ENCODE data around the gene NT5DC3. TPM values are rescaled to one million over a fixed set of nuclear protein-coding genes. Genes with fewer than 3 reads are reported as not detected.
"Not testable (repeated sequence)": the region's sequence is repeated elsewhere in the genome, so short reads cannot be mapped to it uniquely, and the experiment has no call there.

NT5DC3 gene
- total RNA-seq, 2 experiments from 2014 or later: 9.6 TPM

- H3K4me3 Mint-ChIP-seq: peak overlapping the region; percentile 88
- H3K27me3 Mint-ChIP-seq: peaks cover 4% of the 10 kb centered on the region
- H3K4me1 Mint-ChIP-seq: peaks cover 13% of the 10 kb centered on the region
- no peaks in the 10 kb centered on the region for H3K9me3 Mint-ChIP-seq
- H3K27ac Mint-ChIP-seq: peak overlapping the region; percentile 76
- H3K36me3 Mint-ChIP-seq: peaks cover 7% of the 10 kb centered on the region
- DNase-seq: peak; percentile 62
Observed at GRCh38 chr12:103841690-103842584, 903 bp upstream of the NT5DC3 start.

DNA sequence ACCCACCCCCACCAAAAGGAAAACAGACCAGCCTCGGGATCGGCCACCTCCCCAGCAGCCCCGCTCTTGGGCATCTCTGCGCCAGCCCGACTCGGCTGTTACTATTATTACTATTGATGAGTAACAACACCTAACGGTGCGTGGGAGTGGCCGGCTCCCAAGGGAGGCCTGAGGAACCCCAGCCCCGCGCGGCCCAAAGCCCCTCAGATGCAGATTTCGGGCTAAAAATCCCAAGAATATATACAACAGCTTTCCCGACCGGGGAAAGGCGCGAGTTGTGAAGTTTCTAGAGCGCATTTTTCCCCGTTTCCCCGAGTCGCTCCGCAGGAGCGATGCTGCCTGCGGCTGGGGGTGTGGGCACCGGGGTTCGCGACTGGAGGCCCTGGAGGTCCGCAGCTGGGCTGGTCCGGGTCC, 565 bp downstream of the NT5DC3 start:
- Mint-ChIP-seq H3K27ac (peak overlapping the region; percentile 80), H3K27me3 (peaks cover 4% of the 10 kb centered on the region), H3K4me1 (peaks cover 13% of the 10 kb centered on the region), H3K9me3 (no peaks in the 10 kb centered on the region), H3K36me3 (peaks cover 9% of the 10 kb centered on the region), H3K4me3 (peak overlapping the region; percentile 88)
- DNase-seq: peak; percentile 52

- Mint-ChIP-seq H3K9me3 (no peaks in the 10 kb centered on the region), H3K4me3 (peak overlapping the region; percentile 88), H3K36me3 (peaks cover 9% of the 10 kb centered on the region), H3K27ac (peak overlapping the region; percentile 31), H3K4me1 (peaks cover 16% of the 10 kb centered on the region), H3K27me3 (peaks cover 4% of the 10 kb centered on the region)
- no peak for DNase-seq
Observed at GRCh38 chr12:103839609-103840461, 1.2 kb downstream of the NT5DC3 start.

DNA sequence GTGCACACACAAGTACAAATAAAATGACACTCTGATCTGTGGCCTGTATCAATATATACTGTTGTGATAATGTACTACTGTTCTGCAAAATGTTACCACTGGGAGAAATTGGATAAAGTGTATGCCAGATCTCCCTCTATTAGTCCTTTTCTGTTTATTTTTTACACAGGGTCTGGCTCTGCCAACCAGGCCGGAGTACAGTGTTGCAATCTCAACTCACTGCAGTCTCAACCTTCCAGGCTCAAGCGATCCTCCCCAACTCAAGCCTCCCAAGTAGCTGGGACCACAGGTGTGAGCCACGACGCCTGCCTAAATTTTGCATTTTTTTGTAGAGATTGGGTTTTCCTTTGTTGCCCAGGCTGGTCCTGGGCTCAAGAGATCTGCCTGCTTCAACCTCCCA, 1.9 kb downstream of the NT5DC3 start:
- peaks cover 17% of the 10 kb centered on the region for H3K4me1 Mint-ChIP-seq
- H3K36me3 Mint-ChIP-seq: peaks cover 9% of the 10 kb centered on the region
- no peak overlapping the region for H3K4me3 Mint-ChIP-seq
- no peak for DNase-seq
- no peaks in the 10 kb centered on the region for H3K9me3 Mint-ChIP-seq
- no peak overlapping the region for H3K27ac Mint-ChIP-seq
- peaks cover 3% of the 10 kb centered on the region for H3K27me3 Mint-ChIP-seq

- Mint-ChIP-seq H3K4me1 (peaks cover 17% of the 10 kb centered on the region), H3K9me3 (no peaks in the 10 kb centered on the region)
Observed at GRCh38 chr12:103838254-103838914, 2.6 kb downstream of the NT5DC3 start.

DNA sequence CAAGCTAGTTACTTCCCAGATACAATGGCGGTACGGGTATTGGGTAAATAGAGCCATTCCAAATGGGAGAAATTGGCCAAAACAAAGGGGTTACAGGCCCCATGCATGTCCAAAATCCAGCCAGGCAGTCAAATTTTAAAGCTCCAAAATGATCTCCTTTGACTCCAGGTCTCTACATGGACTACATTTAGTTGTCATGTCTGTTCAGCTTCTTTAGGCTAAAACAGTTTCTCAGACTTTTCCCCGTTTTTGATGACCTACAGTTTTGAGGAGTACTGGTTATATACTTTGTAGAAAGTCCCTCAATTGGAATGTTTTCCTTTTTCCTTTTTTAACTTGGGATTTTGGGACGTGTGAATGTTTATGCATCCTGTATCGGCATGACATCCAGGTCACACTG, 4.7 kb downstream of the NT5DC3 start:
- Mint-ChIP-seq H3K4me3 (no peak overlapping the region), H3K4me1 (peaks cover 14% of the 10 kb centered on the region), H3K27ac (no peak overlapping the region), H3K36me3 (peaks cover 17% of the 10 kb centered on the region), H3K27me3 (no peaks in the 10 kb centered on the region), H3K9me3 (peaks cover under 1% of the 10 kb centered on the region)
- no peak for DNase-seq

More at GRCh38 chr12:103838254-103838914, 2.6 kb downstream of the NT5DC3 start:
- Mint-ChIP-seq H3K4me3 (no peak overlapping the region), H3K27me3 (no peaks in the 10 kb centered on the region), H3K36me3 (peaks cover 9% of the 10 kb centered on the region), H3K27ac (no peak overlapping the region)
- no peak for DNase-seq

DNA sequence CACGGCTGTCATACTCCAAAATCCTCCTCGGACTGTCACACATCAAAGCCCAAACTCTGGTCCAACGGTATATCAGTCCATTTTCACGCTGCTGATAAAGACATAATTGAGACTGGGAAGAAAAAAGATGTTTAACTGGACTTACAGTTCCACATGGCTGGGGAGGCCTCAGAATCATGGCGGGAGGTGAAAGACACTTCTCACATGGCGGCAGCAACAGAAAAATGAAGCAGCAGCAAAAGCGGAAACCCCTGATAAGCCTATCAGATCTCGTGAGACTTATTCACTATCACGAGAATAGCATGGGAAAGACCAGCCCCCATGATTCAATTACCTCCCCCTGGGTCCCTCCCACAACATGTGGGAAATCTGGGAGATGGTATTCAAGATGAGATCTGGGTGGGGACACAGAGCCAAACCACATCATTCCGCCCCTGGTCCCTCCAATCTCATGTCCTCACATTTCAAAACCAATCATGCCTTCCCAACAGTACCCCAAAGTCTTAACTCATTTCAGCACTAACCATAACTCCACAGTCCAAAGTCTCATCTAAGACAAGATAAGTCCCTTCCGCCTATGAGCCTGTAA, 5.2 kb downstream of the NT5DC3 start:
- not testable (repeated sequence) for H3K4me3 Mint-ChIP-seq, H3K27me3 Mint-ChIP-seq, H3K9me3 Mint-ChIP-seq, DNase-seq, H3K27ac Mint-ChIP-seq
- H3K36me3 Mint-ChIP-seq: peaks cover 22% of the 10 kb centered on the region
- peaks cover 19% of the 10 kb centered on the region for H3K4me1 Mint-ChIP-seq

GRCh38 chr12:103834942-103835341, 6.1 kb downstream of the NT5DC3 start:
- Mint-ChIP-seq H3K27ac (no peak overlapping the region), H3K27me3 (no peaks in the 10 kb centered on the region), H3K9me3 (peaks cover 4% of the 10 kb centered on the region), H3K36me3 (peaks cover 23% of the 10 kb centered on the region), H3K4me1 (peaks cover 20% of the 10 kb centered on the region), H3K4me3 (no peak overlapping the region)
- no peak for DNase-seq

DNA sequence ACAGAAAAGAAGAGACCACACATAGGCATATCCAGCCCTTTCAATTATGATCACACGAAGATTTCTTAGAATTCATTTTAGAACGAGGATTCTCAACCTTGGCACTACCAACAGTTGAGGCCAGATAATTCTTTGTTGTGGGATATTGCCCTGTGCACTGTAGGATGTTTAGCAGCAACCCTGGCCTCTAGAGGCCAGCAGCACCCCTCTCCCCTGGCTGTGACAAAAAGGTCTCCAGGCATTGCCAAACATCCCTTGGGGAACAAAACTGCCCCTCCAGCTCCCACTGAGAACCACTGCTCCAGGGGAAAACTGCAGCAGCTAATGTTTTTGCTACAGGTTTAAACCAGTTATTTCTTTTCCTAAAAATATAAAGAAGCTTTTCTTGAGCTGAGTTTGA, 7.1 kb downstream of the NT5DC3 start:
- Mint-ChIP-seq H3K9me3 (peaks cover 4% of the 10 kb centered on the region), H3K27me3 (no peaks in the 10 kb centered on the region), H3K4me1 (peaks cover 16% of the 10 kb centered on the region), H3K36me3 (peaks cover 21% of the 10 kb centered on the region), H3K4me3 (no peak overlapping the region), H3K27ac (no peak overlapping the region)
- DNase-seq: no peak

- peaks cover 20% of the 10 kb centered on the region for H3K4me1 Mint-ChIP-seq
- peaks cover 4% of the 10 kb centered on the region for H3K9me3 Mint-ChIP-seq
- H3K36me3 Mint-ChIP-seq: peaks cover 22% of the 10 kb centered on the region
- H3K27me3 Mint-ChIP-seq: no peaks in the 10 kb centered on the region
- no peak overlapping the region for H3K4me3 Mint-ChIP-seq
- H3K27ac Mint-ChIP-seq: no peak overlapping the region
- no peak for DNase-seq
Observed at GRCh38 chr12:103833095-103833775, 7.8 kb downstream of the NT5DC3 start.

GRCh38 chr12:103832048-103832997, 8.7 kb downstream of the NT5DC3 start:
- no peak for DNase-seq
- Mint-ChIP-seq H3K4me1 (peaks cover 22% of the 10 kb centered on the region), H3K27me3 (no peaks in the 10 kb centered on the region), H3K4me3 (no peak overlapping the region), H3K27ac (no peak overlapping the region), H3K36me3 (peaks cover 18% of the 10 kb centered on the region), H3K9me3 (peaks cover 4% of the 10 kb centered on the region)

DNA sequence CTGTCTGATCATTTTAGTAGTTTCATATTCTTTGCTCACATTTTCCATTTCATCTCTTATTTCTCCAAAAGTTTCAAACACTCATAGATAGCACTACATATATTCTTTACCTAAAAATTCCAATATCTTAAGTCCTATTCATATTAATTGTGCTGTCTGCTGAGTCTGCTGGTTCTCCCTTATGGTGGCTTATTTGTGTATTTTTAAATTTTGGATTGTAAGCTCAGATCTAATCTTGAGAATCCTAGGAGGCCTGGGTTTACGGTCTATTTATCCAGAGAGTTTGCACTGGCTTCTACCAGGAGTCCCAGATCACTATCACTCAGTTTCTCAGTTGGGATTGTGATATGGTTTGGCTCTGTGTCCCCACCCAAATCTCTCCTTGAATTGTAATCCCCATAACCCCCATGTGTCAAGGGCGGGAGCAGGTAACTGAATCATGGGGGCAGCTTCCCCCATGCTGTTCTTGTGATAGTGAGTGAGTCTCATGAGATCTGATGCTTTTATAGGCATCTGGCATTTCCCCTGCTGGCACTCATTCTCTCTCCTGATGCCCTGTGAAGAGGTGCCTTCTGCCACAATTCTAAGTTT, 10.2 kb downstream of the NT5DC3 start:
- no peak for DNase-seq
- H3K4me1 Mint-ChIP-seq: peaks cover 25% of the 10 kb centered on the region
- no peak overlapping the region for H3K27ac Mint-ChIP-seq
- no peak overlapping the region for H3K4me3 Mint-ChIP-seq
- peaks cover 4% of the 10 kb centered on the region for H3K9me3 Mint-ChIP-seq
- H3K36me3 Mint-ChIP-seq: peaks cover 16% of the 10 kb centered on the region
- no peaks in the 10 kb centered on the region for H3K27me3 Mint-ChIP-seq

All from activated naive CD8-positive, alpha-beta T cell treated with anti-CD3 and anti-CD28 coated beads for 36 hours (primary cell).